GM19324 (cell line): ENCODE data around the gene RNF32.
A peak's percentile ranks its signal among the peaks of the same experiment; 100 is the strongest.
"Not testable (repeated sequence)": the region's sequence is repeated elsewhere in the genome, so short reads cannot be mapped to it uniquely, and the experiment has no call there.

ENCODE experiments used
- ATAC-seq: cut with Tn5 transposase; IDR thresholded peaks from one replicate; pipeline ENCODE4 v1.9.1; 2021; ENCODE audit warnings: mild to moderate bottlenecking, moderate library complexity; ENCODE audit not compliant: unreplicated experiment, low FRiP score

Gene RNF32

GRCh38 chr7:156612930-156613329 is 27.6 kb upstream of the RNF32 start:
- peak; percentile 62 for ATAC-seq

DNA sequence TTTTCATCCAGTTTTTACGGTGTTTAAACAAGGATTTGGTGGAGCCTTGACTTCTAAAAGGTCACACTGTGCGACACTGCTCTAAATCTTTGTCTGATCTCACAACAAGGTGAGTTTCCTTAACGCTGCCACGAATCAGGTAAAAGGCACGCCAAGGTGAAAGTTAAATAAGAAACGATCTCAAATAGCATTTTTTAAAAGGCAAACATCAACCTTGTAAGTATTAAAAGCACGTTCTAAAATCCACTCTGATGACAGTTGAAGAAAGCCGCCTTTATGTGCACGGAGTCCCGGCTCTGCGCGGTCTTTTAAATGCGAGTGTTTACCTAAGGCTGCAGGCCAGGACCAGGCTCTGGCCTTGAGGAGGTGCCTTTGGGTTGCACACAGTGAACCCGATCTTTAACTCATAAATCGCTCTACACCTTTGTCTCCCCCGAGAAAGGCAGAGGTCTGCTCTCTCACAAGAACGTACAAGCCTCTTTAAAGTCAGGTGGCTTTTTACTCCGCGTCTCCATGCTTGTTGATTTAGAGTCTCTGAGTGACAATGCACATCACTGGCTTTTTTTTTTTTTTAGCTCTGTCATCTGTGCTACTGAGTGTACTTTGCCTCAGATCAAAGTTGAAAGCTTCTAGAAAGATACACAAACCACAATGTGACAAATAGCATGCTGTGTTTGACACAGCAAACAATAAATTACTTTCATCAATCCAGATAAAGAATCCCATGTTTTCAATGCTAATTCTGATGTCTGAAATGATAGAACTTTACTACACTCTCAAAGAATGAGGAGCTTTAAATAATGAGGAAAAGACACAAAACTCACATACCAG is 25.9 kb upstream of the RNF32 start:
- ATAC-seq = no peak

- no peak for ATAC-seq
Observed at GRCh38 chr7:156616269-156617202, 24.0 kb upstream of the RNF32 start.

GRCh38 chr7:156617215-156617614 is 23.4 kb upstream of the RNF32 start:
- no peak for ATAC-seq

DNA sequence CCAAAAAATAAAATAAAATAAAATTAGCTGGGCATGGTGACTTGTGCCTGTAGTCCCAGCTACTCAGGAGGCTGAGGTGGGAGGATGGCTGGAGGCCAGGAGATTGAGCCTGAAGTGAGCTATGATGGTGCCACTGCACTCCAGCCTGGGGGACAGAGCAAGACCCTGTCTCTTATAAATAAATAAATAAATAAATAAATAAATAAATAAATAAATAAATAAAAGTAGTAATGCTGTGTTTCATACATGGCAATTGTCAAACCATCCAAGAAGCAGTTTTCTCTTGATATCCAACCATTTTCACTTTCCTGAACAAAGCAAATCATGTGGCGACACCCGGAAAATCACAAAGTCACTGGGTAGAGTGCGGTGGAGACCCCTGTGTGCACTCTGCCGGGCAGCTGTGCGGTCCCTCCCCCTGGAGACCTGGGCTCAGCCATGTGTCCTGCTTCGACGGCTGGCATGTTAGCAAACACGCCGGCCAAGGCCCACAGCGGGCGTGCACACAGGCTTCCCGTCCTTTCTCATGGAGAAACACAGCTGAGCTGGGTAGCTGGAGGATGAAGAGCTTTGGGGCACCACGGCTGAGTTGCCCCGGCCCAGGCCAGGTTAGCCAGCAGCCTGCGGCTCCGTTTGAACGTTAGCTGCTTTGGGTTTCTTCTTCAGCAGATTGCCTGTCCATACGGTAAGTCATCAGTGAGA is 22.3 kb upstream of the RNF32 start:
- no peak for ATAC-seq

DNA sequence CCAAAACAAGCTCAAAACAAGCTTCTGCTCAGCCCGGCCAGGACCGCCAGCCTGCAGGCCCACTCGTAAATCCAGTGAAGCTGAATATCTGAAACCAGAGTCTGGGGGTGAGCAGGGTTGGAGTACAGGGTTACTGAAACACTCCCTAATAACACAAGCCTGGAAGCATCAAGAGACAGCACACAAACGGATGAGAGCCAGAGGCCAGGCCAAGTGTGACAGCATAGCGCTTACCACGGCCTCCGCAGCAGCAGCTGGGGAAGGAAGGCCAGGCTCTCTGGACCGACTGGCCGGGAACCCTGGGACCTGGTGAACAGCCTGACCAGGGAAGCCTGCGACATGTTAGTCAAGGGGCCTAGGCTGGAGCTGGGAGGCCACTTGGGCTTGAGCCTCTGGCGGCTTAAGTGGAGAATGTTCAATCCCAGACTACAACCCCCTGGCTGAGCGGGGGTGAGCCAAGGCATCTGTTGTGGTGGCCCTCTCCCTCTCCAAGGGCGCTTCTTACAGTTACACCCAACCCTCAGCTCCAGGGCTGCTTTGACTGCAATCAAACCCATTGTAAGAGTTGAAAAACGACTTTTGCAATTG is 21.7 kb upstream of the RNF32 start:
- no peak for ATAC-seq

DNA sequence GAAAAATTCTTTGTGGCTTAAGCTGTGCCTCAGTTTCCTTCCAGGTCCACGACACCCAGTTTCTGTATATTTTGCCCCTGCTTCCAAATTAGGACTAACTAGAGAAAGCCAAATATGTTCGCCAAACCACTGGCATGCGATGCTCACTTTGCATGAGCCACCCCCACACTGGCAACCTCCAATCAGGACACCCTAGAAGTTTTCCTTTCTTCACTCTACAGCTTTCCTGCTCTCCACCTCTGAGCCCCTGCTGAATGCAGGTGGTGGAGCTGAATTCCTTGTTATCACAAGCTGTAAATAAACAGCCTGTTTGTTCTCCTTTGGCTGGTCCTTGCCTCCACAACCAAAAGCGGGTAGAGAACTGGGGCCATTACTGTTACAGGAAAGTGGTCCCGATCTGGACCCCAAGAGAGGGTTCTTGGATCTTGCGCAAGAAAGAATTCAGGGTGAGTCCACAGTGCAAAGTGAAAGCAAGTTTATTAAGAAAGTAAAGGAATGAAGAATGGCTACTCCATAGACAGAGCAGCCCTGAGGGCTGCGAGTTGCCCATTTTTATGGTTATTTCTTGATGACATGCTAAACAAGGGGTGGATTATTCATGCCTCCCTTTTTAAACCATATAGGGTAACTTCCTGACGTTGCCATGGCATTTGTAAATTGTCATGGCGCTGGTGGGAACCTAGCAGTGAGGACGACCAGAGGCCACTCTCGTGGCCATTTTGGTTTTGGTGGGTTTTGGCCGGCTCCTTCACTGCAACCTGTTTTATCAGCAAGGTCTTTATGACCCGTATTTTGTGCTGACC is 20.9 kb upstream of the RNF32 start:
- ATAC-seq = not testable (repeated sequence)

DNA sequence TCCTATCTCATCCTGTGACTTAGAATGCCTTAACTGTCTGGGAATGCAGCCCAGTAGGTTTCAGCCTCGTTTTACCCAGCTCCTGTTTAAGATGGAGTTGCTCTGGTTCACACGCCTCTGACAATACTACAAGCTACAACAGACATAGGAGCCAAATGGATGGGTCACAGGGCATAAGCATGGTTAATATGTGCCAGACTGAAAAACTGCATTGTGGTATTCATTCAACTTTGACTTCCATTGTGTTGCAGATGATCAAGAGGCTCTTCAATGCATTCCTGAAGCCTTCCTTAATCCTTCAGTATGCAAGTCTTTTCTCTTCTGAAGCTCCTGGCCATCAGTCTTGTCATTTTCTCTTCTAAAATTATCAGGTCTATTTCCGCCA is 20.3 kb upstream of the RNF32 start:
- ATAC-seq = no peak

DNA sequence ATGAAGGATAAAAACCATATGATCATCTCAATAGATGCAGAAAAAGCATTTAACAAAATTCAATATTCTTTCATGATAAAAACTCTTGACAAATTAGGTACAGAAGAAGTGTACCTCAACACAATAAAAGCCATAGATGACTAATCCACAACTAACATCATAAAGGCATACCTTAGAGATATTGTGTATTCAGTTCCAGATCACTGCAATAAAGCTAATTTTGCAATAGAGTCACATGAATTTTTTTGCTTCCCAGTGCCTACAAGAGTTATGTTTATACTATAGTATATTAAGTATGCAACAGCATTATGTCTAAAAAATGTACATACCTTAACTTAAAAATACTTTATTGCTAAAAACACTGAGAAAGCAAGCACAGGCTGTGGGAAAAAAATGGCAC is 18.9 kb upstream of the RNF32 start:
- ATAC-seq = no peak

DNA sequence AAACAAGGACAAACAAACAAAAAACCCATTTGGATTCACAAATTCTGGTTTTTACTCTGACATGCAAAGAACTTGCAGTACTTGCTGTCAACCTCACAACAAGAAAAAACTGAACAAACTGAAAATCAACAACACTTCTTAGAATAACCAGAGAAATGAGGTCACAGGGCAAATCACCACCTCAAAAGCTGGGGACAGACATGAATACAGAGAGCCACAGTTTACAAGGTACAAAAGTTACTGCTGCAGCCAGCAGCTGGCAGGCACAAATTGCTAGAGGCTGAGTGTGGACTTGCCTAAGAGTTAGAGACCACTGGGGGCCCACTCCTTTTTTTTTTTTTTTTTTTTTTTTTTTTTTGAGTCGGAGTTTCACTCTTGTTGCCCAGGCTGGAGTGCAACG is 15.0 kb upstream of the RNF32 start:
- ATAC-seq = no peak

DNA sequence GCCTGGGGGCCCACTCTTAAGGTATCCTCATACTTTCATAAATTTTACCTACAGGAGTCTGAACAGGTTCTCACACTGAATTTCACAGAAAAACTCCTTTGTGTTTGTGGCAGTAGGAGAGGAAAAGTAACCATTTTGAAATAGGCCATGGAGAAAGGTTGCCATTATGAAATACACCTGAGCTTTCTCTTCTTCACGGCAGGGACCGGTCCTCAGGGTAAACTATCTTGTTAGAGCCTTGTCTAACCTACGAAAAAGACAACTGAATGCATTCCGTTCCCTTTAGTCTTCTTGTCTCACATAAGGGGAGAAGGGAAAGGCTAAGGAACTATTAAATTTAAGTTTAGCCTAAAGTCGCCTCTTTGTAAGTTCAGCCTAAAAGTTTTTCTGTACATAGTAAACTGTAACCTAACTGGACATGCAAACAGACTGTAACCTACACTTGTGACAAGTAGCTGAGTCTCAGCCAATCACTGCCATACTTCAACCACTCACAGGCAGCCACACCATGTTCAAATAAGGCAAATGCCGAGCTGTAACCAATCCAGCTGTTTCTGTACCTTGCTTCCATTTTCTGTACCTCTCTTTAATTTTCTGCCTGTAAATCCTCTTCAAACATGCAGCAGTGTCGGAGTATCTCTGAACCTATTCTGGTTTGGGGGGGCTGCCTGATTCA is 14.2 kb upstream of the RNF32 start:
- no peak for ATAC-seq

GRCh38 chr7:156628562-156628961 is 12.0 kb upstream of the RNF32 start:
- ATAC-seq = no peak

DNA sequence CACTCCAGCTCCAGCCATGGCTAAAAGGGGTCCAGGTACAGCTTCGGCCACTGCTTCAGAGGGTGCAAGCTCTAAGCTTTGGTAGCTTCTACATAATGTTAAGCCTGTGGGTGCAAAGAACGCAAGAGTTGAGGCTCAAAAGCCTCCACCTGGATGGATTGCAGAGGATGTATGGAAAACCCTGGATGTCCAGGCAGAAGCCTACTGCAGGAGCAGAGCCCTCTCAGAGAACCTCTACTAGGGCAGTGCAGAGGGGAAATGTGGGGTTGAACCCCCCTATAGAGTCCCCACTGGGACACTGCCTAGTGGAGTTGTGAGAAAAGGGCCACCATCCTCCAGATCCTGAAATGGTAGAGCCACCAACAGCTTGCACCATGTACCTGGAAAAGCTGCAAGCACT is 10.7 kb upstream of the RNF32 start:
- no peak for ATAC-seq

- no peak for ATAC-seq
Observed at GRCh38 chr7:156634117-156634516, 6.5 kb upstream of the RNF32 start.

DNA sequence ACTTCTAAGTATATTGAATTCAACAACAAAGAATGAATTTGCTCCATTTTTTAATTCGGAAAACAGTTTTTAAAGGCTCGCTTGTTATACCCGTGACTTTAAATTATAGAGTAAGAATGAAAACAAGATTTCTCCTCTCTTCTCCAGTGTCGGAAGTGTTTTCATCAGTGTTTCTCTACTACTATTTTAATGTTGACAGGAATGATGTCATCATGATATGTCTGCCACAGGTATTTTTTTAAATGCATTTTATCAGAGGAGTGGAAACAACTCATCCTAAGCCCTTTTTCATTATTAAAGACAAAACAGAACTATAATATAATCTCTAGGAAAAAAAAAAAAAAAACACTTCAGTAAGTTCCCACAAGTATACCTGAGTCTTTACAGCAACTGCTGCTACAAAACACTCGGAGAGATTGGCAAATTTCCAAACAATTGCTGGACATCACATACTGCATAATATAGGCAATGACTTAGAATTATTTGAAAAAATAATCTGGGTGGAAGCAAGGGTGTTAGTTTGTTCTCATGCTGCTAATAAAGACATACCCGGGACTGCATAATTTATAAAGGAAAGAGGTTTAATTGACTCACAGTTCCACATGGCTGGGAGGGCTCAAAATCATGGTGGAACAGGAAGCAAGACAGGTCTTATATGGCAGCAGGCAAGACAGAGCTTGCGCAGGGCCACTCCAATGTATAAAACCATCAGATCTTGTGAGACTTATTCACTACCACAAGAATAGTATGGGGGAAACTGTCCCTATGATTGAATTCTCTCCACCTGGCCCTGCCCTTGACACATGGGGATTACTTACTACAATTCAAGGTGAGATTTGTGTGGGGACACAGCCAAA is 4.8 kb upstream of the RNF32 start:
- no peak for ATAC-seq

- not testable (repeated sequence) for ATAC-seq
Observed at GRCh38 chr7:156637093-156637492, 3.5 kb upstream of the RNF32 start.

GRCh38 chr7:156638443-156639077 is 2.0 kb upstream of the RNF32 start:
- no peak for ATAC-seq
